Measurements from ENCODE around the gene RNF215. TPM values are rescaled to one million over a fixed set of nuclear protein-coding genes. Genes with fewer than 3 reads are reported as not detected.

RNF215 gene
- total and polyA plus RNA-seq, 2 of the 13 experiments (the other 11 are each of a cell fraction or from before 2014, with no cell fraction given) = 5.3 to 6.1 TPM

DNA sequence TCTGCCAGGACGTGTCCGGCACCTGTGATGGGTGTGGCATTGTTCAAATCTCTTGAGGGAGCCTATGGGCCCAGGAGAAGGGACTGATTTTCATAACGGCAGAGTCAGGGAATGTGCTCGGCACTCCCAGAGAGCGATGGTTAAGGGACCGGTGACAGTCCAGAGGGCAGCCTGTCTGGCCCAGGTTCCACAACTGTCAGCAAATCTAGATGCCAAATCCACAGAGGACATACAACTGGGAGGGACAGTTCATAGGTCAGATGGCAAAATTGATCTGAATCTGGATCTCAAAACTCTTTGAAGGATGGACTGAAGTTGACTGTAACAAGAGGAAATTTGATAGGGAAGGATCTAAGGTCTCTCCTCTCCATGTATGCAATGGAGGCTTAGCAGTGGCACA is 17.1 kb upstream of the RNF215 start (continued):
- no peak for TF ChIP-seq ZNF382 (CRISPR knock-in tag; IDR thresholded peaks at IDR 0.05; ENCODE audit: borderline replicate concordance)
- no peak for TF ChIP-seq SNAPC5 (CRISPR knock-in tag; IDR thresholded peaks at IDR 0.05; ENCODE audit: borderline replicate concordance)
- TF ChIP-seq TCF7 (IDR thresholded peaks at IDR 0.05; ENCODE audit: low read depth) = 0 out of 2 replicates have a peak, but pooled peaks have one; percentile 19
- TF ChIP-seq NCOR1 (IDR thresholded peaks at IDR 0.05; ENCODE audit: borderline replicate concordance, low read length) = peak; percentile 46; the same call in 1 of the 2 replicates
- no peak for TF ChIP-seq MBNL3 (CRISPR knock-in tag; conservative IDR thresholded peaks at IDR 0.05)
- TF ChIP-seq XBP1 (CRISPR knock-in tag; IDR thresholded peaks at IDR 0.05) = no peak
- no peak for TF ChIP-seq NFRKB (IDR thresholded peaks at IDR 0.05)
- TF ChIP-seq ZNF20 (CRISPR knock-in tag; IDR thresholded peaks at IDR 0.05) = no peak
- TF ChIP-seq ZNF570 (CRISPR knock-in tag; IDR thresholded peaks at IDR 0.05; ENCODE audit: borderline replicate concordance) = no peak
- no peak for TF ChIP-seq ZNF501 (CRISPR knock-in tag; IDR thresholded peaks at IDR 0.05)
- TF ChIP-seq ZEB1 (IDR thresholded peaks at IDR 0.05; ENCODE audit: insufficient replicate concordance, low read depth) = peak; percentile 27
- TF ChIP-seq GTF2F1 (IDR thresholded peaks at IDR 0.05; ENCODE audit: low read length) = no peak
- no peak for TF ChIP-seq SKI (IDR thresholded peaks at IDR 0.05; ENCODE audit: partially characterized antibody)
- TF ChIP-seq SMARCC2 (IDR thresholded peaks at IDR 0.05) = no peak
- 0 out of 2 replicates have a peak, but pooled peaks have one; percentile 27 for TF ChIP-seq SAP130 (CRISPR knock-in tag; IDR thresholded peaks at IDR 0.05; ENCODE audit: low read depth)
- no peak for TF ChIP-seq ZNF576 (CRISPR knock-in tag; IDR thresholded peaks at IDR 0.05)
- no peak for TF ChIP-seq CREB1 (IDR thresholded peaks at IDR 0.05)
- TF ChIP-seq CREB1 (CRISPR knock-in tag; IDR thresholded peaks at IDR 0.05) = no peak
- TF ChIP-seq SNRNP70 (IDR thresholded peaks at IDR 0.05; ENCODE audit: low read depth, low read length) = no peak
- no peak for TF ChIP-seq LBX2 (CRISPR knock-in tag; IDR thresholded peaks at IDR 0.05; ENCODE audit: borderline replicate concordance)
- TF ChIP-seq STAT5B (CRISPR knock-in tag; IDR thresholded peaks at IDR 0.05) = no peak
- no peak for TF ChIP-seq ISX (CRISPR knock-in tag; conservative IDR thresholded peaks at IDR 0.05)
- peak; percentile 66; the same call in 1 of the 2 replicates for TF ChIP-seq PITX1 (CRISPR knock-in tag; IDR thresholded peaks at IDR 0.05)
- TF ChIP-seq, protein P1, sequence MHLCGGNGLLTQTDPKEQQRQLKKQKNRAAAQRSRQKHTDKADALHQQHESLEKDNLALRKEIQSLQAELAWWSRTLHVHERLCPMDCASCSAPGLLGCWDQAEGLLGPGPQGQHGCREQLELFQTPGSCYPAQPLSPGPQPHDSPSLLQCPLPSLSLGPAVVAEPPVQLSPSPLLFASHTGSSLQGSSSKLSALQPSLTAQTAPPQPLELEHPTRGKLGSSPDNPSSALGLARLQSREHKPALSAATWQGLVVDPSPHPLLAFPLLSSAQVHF (CRISPR knock-in tag; IDR thresholded peaks at IDR 0.05) = no peak
- TF ChIP-seq ZNF879 (CRISPR knock-in tag; IDR thresholded peaks at IDR 0.05) = no peak
- TF ChIP-seq NR2F2 (IDR thresholded peaks at IDR 0.05; ENCODE audit: borderline replicate concordance, low read depth) = peak; percentile 74; the same call in 1 of the 2 replicates
- peak; percentile 93 for TF ChIP-seq SP5 (CRISPR knock-in tag; IDR thresholded peaks at IDR 0.05; ENCODE audit: borderline replicate concordance, low read depth)
- no peak for TF ChIP-seq ZNF414 (CRISPR knock-in tag; IDR thresholded peaks at IDR 0.05)
- no peak for TF ChIP-seq ZNF670 (CRISPR knock-in tag; IDR thresholded peaks at IDR 0.05; ENCODE audit: borderline replicate concordance)
- TF ChIP-seq FOXK1 (CRISPR knock-in tag; IDR thresholded peaks at IDR 0.05; ENCODE audit: borderline replicate concordance, low read depth) = no peak
- no peak for TF ChIP-seq MTF2 (CRISPR knock-in tag; IDR thresholded peaks at IDR 0.05; ENCODE audit: borderline replicate concordance)
- no peak; a peak in 1 of 4 replicates for TF ChIP-seq EP300 (IDR thresholded peaks at IDR 0.05; ENCODE audit: low read depth in 2 of 2, low read length in 2 of 2)
- TF ChIP-seq EP300 (CRISPR knock-in tag; IDR thresholded peaks at IDR 0.05; ENCODE audit: borderline replicate concordance) = no peak
- no peak for TF ChIP-seq BORCS8-MEF2B (CRISPR knock-in tag; IDR thresholded peaks at IDR 0.05)
